ENCODE results near the gene CREB5. TPM values are rescaled to one million over a fixed set of nuclear protein-coding genes. Genes with fewer than 3 reads are reported as not detected.

The CREB5 gene
- total RNA-seq, 5 donors from 2014 or later (not counting 1 experiment from before 2014, with no cell fraction given), result 0.03 to 0.58 (median 0.23) TPM

DNA sequence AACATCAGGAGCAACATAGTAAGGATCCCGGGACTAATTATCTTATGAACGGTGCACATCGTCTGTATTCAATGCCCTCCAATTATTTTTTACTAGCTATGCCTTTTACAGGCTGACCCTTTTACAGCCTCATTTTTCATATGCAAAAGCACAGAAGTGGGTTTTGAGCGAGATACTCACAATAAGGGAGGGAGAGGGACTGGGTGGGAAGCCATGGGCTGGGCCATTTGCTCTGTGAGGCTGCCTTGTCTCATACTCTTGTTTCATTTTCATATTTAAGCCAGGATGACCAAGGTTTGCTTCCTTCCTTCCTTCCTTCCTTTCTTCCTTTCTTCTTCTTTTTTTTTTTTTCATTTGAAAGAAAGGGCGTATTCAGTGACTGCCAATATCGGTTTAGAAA, 286.5 kb downstream of the CREB5 start:
- DNase-seq (no peak), ATAC-seq (replicated peaks in 1 of 4) (no peak)
- Mint-ChIP-seq H3K9me3 (no peaks in the 10 kb centered on the region), H3K4me1 (no peaks in the 10 kb centered on the region), H3K27me3 (no peaks in the 10 kb centered on the region), H3K36me3 (no peaks in the 10 kb centered on the region), H3K27ac (no peak overlapping the region), H3K4me3 (no peak overlapping the region)
- WGBS (ENCODE audit: insufficient coverage), result 100% methylated on average over 1 of the region's 6 CpGs
- Histone ChIP-seq H3K36me3 (ENCODE audit: control insufficient read depth in 2 of 2, extremely low read depth in 1 of 2, insufficient read depth in 1 of 2, low read length in 1 of 2) (no peaks in the 10 kb centered on the region), H3K4me3 (ENCODE audit: control insufficient read depth in 1 of 2, extremely low read depth in 1 of 2, low read length in 1 of 2) (no peak overlapping the region), H3K9me3 (no peaks in the 10 kb centered on the region), H3K4me1 (ENCODE audit: control insufficient read depth in 1 of 2, extremely low read depth in 1 of 2, insufficient read depth in 2 of 2, low read length in 2 of 2) (peaks cover 0 to 2% of the 10 kb centered on the region in 2 experiments), H3K27me3 (replicated peaks in 1 of 2; ENCODE audit: control insufficient read depth in 2 of 2, extremely low read depth in 1 of 2, insufficient read depth in 2 of 2, low read length in 1 of 2) (no peaks in the 10 kb centered on the region), H3K27ac (ENCODE audit: low read length) (no peak overlapping the region)
- ChIA-PET POLR2A (no interaction called here), CTCF (interaction anchor here in 1 of 2 donors (1.0 kb wide), 1 partner anchor 16 kb away, joined by 3 read pairs; no protein-coding TSS in a partner anchor)

DNA sequence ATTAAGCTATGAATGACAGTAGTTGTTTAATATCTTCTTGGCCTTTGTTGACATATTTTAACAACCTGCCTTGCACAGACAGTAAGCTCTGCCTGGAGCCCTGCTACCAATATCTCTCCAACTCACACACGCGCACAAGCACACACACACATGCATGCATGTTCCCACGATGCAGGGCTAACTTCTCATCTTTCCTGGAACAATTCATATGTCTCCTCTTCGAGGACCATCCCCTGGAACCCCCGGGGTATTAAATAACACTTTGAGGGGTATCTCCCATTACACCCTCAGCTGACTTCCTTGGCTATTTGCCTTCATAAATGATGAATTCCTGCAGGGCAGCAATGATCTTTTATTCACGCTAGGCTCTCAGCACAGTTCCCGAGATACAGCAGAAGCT, 287.8 kb downstream of the CREB5 start:
- POLR2A ChIA-PET, result no interaction called here
- Mint-ChIP-seq H3K4me3 (no peak overlapping the region), H3K27ac (no peak overlapping the region), H3K9me3 (no peaks in the 10 kb centered on the region), H3K36me3 (no peaks in the 10 kb centered on the region), H3K27me3 (no peaks in the 10 kb centered on the region), H3K4me1 (no peaks in the 10 kb centered on the region)
- Histone ChIP-seq H3K4me1 (ENCODE audit: control insufficient read depth in 1 of 2, extremely low read depth in 1 of 2, insufficient read depth in 2 of 2, low read length in 2 of 2) (peaks cover 0 to 2% of the 10 kb centered on the region in 2 experiments), H3K36me3 (ENCODE audit: control insufficient read depth in 2 of 2, extremely low read depth in 1 of 2, insufficient read depth in 1 of 2, low read length in 1 of 2) (no peaks in the 10 kb centered on the region), H3K4me3 (ENCODE audit: control insufficient read depth in 1 of 2, extremely low read depth in 1 of 2, low read length in 1 of 2) (no peak overlapping the region), H3K9me3 (no peaks in the 10 kb centered on the region), H3K27me3 (replicated peaks in 1 of 2; ENCODE audit: control insufficient read depth in 2 of 2, extremely low read depth in 1 of 2, insufficient read depth in 2 of 2, low read length in 1 of 2) (no peaks in the 10 kb centered on the region), H3K27ac (ENCODE audit: low read length) (no peak overlapping the region)
- 83% methylated on average over 3 of the region's 7 CpGs for WGBS (ENCODE audit: insufficient coverage)
- no peak for ATAC-seq (replicated peaks in 1 of 4)
- no peak for DNase-seq
- CTCF ChIA-PET, result no interaction called here

DNA sequence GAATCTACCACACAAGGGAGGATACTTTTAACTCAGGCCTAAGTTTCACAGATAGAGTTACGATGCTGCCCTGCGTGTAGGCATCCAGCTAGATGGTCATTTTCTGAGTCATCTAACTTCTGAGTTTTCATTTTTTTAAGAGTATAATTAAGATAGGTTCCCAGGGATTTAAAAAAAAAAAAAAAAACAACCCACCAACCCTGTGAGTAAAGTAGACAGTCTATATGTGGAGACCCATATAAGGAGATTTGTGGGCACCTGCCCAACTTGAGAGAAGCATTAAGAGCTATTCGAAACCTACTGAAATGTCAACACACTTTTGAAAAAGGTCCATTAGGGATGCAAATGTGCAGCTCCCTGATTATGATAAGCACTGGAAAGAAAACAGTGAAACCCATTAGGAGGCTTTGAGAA, 288.5 kb downstream of the CREB5 start:
- CTCF ChIA-PET, result no interaction called here
- Histone ChIP-seq H3K9me3 (no peaks in the 10 kb centered on the region), H3K4me3 (ENCODE audit: control insufficient read depth in 1 of 2, extremely low read depth in 1 of 2, low read length in 1 of 2) (no peak overlapping the region), H3K27ac (ENCODE audit: low read length) (no peak overlapping the region), H3K27me3 (replicated peaks in 1 of 2; ENCODE audit: control insufficient read depth in 2 of 2, extremely low read depth in 1 of 2, insufficient read depth in 2 of 2, low read length in 1 of 2) (no peaks in the 10 kb centered on the region), H3K4me1 (ENCODE audit: control insufficient read depth in 1 of 2, extremely low read depth in 1 of 2, insufficient read depth in 2 of 2, low read length in 2 of 2) (peaks cover 0 to 2% of the 10 kb centered on the region in 2 experiments), H3K36me3 (ENCODE audit: control insufficient read depth in 2 of 2, extremely low read depth in 1 of 2, insufficient read depth in 1 of 2, low read length in 1 of 2) (no peaks in the 10 kb centered on the region)
- no peaks in the 10 kb centered on the region for H3K27me3 Mint-ChIP-seq
- H3K27ac Mint-ChIP-seq, result no peak overlapping the region
- POLR2A ChIA-PET, result no interaction called here
- H3K4me1 Mint-ChIP-seq, result no peaks in the 10 kb centered on the region
- H3K4me3 Mint-ChIP-seq, result no peak overlapping the region
- no peak for DNase-seq
- 57% methylated on average over 1 of the region's 3 CpGs for WGBS (ENCODE audit: insufficient coverage)
- no peak for ATAC-seq (replicated peaks in 1 of 4)
- no peaks in the 10 kb centered on the region for H3K9me3 Mint-ChIP-seq
- no peaks in the 10 kb centered on the region for H3K36me3 Mint-ChIP-seq

DNA sequence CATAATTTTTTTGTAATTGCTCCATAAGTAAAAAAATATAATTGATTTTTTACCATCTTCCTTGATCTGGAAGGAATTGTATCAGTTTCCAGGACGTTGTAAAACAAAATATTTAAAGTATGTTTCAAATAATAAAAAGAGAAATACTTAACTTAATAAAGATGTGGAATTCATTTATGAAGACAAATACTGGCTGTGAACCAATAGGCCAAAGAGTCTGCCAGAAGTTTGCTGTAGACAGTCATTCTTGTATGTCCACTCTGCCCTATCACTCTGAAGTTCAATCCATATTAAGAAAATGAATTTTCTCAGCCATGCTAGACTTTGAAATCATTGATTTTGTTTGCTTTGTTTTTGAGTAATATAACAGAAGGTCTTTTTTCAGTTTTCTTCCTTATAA, 289.4 kb downstream of the CREB5 start:
- no peaks in the 10 kb centered on the region for H3K36me3 Mint-ChIP-seq
- ATAC-seq (replicated peaks in 1 of 4) (no peak), DNase-seq (no peak)
- ChIA-PET POLR2A (no interaction called here), CTCF (no interaction called here)
- Histone ChIP-seq H3K27me3 (replicated peaks in 1 of 2; ENCODE audit: control insufficient read depth in 2 of 2, extremely low read depth in 1 of 2, insufficient read depth in 2 of 2, low read length in 1 of 2) (no peaks in the 10 kb centered on the region), H3K4me3 (ENCODE audit: control insufficient read depth in 1 of 2, extremely low read depth in 1 of 2, low read length in 1 of 2) (no peak overlapping the region), H3K27ac (ENCODE audit: low read length) (no peak overlapping the region), H3K4me1 (ENCODE audit: control insufficient read depth in 1 of 2, extremely low read depth in 1 of 2, insufficient read depth in 2 of 2, low read length in 2 of 2) (peaks cover 0 to 2% of the 10 kb centered on the region in 2 experiments), H3K36me3 (ENCODE audit: control insufficient read depth in 2 of 2, extremely low read depth in 1 of 2, insufficient read depth in 1 of 2, low read length in 1 of 2) (no peaks in the 10 kb centered on the region), H3K9me3 (no peaks in the 10 kb centered on the region)
- no peak overlapping the region for H3K4me3 Mint-ChIP-seq
- H3K27me3 Mint-ChIP-seq, result peaks cover 0 to 3% of the 10 kb centered on the region in 2 donors
- no peaks in the 10 kb centered on the region for H3K9me3 Mint-ChIP-seq
- H3K4me1 Mint-ChIP-seq, result no peaks in the 10 kb centered on the region
- no peak overlapping the region for H3K27ac Mint-ChIP-seq
- no CpG with 5 or more reads among the region's 1 CpG for WGBS (ENCODE audit: insufficient coverage)

DNA sequence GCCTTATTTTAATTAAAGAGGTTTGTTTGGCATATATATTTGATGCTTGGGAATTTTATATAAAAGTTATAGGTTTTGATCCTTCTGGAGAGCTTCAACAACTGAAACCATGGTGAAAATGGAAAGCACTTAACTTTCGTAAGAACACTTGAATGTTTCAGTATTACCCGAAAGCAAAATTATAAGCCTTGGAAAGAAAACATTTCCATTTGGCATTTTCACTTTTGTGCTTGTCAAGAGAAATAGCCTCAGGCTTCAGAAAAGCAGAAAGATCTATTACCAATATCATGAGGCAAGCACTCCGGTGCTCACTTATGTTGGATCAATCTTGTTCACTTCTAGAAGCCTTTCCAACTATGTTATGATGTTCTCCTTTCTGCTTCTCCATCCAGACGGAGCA, 289.9 kb downstream of the CREB5 start:
- H3K4me3 ChIP-seq (ENCODE audit: control insufficient read depth in 1 of 2, extremely low read depth in 1 of 2, low read length in 1 of 2), result no peak overlapping the region
- no peaks in the 10 kb centered on the region for H3K9me3 Mint-ChIP-seq
- H3K9me3 ChIP-seq, result no peaks in the 10 kb centered on the region
- 91% methylated on average over 3 of the region's 4 CpGs for WGBS (ENCODE audit: insufficient coverage)
- peaks cover 0 to 6% of the 10 kb centered on the region in 2 donors for H3K27me3 Mint-ChIP-seq
- no peak overlapping the region for H3K27ac Mint-ChIP-seq
- CTCF ChIA-PET, result no interaction called here
- no peak overlapping the region for H3K4me3 Mint-ChIP-seq
- H3K36me3 Mint-ChIP-seq, result no peaks in the 10 kb centered on the region
- no peaks in the 10 kb centered on the region for H3K36me3 ChIP-seq (ENCODE audit: control insufficient read depth in 2 of 2, extremely low read depth in 1 of 2, insufficient read depth in 1 of 2, low read length in 1 of 2)
- no peak for ATAC-seq (replicated peaks in 1 of 4)
- H3K4me1 ChIP-seq (ENCODE audit: control insufficient read depth in 1 of 2, extremely low read depth in 1 of 2, insufficient read depth in 2 of 2, low read length in 2 of 2), result peaks cover 0 to 2% of the 10 kb centered on the region in 2 experiments
- DNase-seq, result no peak
- POLR2A ChIA-PET, result no interaction called here
- H3K27ac ChIP-seq (ENCODE audit: low read length), result no peak overlapping the region
- H3K27me3 ChIP-seq (replicated peaks in 1 of 2; ENCODE audit: control insufficient read depth in 2 of 2, extremely low read depth in 1 of 2, insufficient read depth in 2 of 2, low read length in 1 of 2), result no peaks in the 10 kb centered on the region
- H3K4me1 Mint-ChIP-seq, result no peaks in the 10 kb centered on the region

DNA sequence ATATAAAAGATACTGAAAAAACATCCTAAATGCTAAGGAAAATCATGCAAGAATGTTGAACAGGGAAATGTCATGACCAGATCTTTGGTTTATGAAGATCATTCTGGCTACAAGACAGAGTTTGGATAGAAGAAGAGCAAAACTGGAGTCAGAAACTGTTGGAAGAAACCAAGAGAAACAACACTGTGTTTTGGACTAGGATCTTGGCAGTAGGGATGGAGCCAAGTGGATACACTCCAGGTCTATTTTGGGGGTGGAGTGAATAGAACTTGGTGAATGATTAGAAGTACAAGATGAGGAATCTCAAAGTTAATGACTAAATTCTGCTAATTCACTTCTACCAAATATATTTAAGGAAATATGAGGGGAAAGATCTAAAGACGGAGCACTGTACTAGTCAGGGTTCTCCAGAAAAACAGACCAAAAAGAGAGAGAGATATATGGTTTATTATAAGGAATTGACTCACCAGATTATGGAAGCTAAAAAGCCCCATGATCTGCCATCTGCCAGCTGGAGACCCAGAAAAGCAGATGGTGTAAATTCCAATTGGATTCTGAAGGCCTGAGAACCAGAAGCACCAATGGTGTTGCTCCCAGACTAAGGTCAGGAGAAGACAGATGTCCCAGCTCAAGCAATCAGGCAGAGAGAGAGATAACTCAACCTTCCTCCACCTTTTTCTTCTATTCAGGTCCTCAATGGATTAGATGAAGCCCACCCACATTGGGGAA, 290.9 kb downstream of the CREB5 start:
- no peak for ATAC-seq (replicated peaks in 1 of 4)
- Histone ChIP-seq H3K27me3 (replicated peaks in 1 of 2; ENCODE audit: control insufficient read depth in 2 of 2, extremely low read depth in 1 of 2, insufficient read depth in 2 of 2, low read length in 1 of 2) (no peaks in the 10 kb centered on the region), H3K4me1 (ENCODE audit: control insufficient read depth in 1 of 2, extremely low read depth in 1 of 2, insufficient read depth in 2 of 2, low read length in 2 of 2) (peaks cover 0 to 2% of the 10 kb centered on the region in 2 experiments), H3K27ac (ENCODE audit: low read length) (no peak overlapping the region), H3K4me3 (ENCODE audit: control insufficient read depth in 1 of 2, extremely low read depth in 1 of 2, low read length in 1 of 2) (no peak overlapping the region), H3K9me3 (no peaks in the 10 kb centered on the region), H3K36me3 (ENCODE audit: control insufficient read depth in 2 of 2, extremely low read depth in 1 of 2, insufficient read depth in 1 of 2, low read length in 1 of 2) (no peaks in the 10 kb centered on the region)
- Mint-ChIP-seq H3K27me3 (peaks cover 5 to 13% of the 10 kb centered on the region in 2 donors), H3K36me3 (no peaks in the 10 kb centered on the region), H3K4me1 (no peaks in the 10 kb centered on the region), H3K9me3 (no peaks in the 10 kb centered on the region), H3K4me3 (no peak overlapping the region), H3K27ac (no peak overlapping the region)
- CTCF ChIA-PET, result no interaction called here
- no CpG with 5 or more reads among the region's 1 CpG for WGBS (ENCODE audit: insufficient coverage)
- POLR2A ChIA-PET, result no interaction called here
- no peak for DNase-seq

All from T-cell (primary cell).